ENCODE data around the gene CRY2. TPM values are rescaled to one million over a fixed set of nuclear protein-coding genes. Genes with fewer than 3 reads are reported as not detected.

The CRY2 gene
- total RNA-seq, 1 experiment from 2014 or later, result 8.1 TPM

DNA sequence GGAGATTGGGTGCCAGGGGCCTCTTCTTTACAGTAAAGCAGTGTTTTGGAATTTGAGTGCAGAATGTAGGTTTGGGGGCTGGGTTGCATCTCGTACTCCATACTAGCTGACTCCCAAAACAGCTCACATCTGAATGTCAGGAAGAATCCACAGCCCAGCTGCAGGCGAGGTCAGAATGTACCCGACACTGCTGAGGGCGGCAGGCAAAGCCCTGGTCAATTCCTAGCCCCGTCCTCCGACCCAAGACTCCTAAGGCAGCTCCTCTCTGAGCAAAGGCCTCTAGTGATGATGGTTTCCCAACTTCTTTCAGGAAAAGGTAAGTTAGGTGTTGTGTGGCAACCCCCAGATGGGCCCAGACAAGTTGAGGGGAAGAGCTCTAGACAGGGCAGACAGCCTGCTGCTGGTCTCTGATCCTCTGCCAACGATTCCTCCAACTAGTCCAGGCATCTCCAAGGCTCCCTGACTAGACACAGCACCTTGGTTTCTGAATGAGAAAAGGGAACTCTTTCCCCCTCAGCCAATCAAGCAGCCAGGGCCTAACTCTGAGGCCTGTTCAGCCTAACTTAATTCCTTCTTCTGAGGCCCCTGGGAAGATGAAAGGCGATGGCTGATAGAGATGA, 83.8 kb downstream of the CRY2 start:
- DNase-seq (ENCODE audit: low spot score), result no peak

DNA sequence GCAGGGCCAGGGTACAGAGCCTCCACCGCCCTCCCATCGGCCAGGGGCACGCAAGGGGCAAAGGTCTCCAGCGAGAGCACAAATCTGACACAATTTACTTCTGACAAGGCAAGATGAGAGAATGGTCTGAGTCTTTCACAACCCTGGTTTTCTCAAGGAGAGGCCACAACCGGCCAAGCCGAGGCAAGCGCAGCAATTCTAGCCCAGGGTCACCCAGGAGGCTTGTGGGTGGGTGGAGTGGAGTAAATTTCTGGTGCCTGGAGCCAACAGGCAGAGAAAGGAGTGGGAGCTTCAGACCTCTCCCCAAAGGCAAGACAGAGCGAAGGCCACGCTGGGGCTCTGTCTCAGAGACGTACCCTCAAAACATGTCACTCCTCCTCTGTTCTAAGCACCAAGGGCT, 84.5 kb downstream of the CRY2 start:
- no peak for DNase-seq (ENCODE audit: low spot score)

DNA sequence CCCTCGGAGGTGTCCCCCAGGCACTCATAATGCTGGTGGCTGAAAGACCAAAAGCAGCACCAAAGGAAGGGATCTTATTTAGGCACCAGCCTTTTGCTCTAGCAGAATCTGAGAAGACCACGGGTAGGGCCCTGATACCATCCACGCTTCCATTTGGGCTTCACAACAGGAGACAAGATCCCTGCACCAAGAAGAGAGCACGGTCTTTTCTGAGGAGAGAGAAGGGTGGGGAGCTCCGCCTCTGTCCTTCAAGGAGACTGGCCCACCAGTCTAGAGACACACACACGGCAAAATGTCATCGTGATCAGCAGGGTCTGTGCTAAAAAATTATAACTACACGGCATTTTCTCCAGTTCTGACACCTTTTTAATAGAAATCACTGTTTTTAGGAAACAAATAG, 84.9 kb downstream of the CRY2 start:
- DNase-seq (ENCODE audit: low spot score), result no peak

Other genes with a start within 250 kb of the CRY2 start
- gene CHST1, start 181.9 kb upstream of the CRY2 start, total RNA-seq (2014; rRNA removed; shearing (Covaris generic)), result 0.14 and 1.6 TPM in 2 replicates
- 5.4 and 11.2 TPM in 2 replicates for gene SLC35C1, start 42.3 kb upstream of the CRY2 start, total RNA-seq (2014; rRNA removed; shearing (Covaris generic))
- 24.0 and 24.2 TPM in 2 replicates for gene MAPK8IP1, start 38.2 kb downstream of the CRY2 start, total RNA-seq (2014; rRNA removed; shearing (Covaris generic))
- 0.24 and 0.26 TPM in 2 replicates for gene FREY1, start 59.8 kb downstream of the CRY2 start, total RNA-seq (2014; rRNA removed; shearing (Covaris generic))
- gene PEX16, start 70.4 kb downstream of the CRY2 start, total RNA-seq (2014; rRNA removed; shearing (Covaris generic)), result 37.7 and 48.0 TPM in 2 replicates
- gene LARGE2, start 75.2 kb downstream of the CRY2 start, total RNA-seq (2014; rRNA removed; shearing (Covaris generic)), result not detected in 2 replicates

Data from A172 (cell line).